ENCODE results near the gene GRK5.

The GRK5 gene

GRCh38 chr10:119377958-119378736, 170.8 kb downstream of the GRK5 start:
- no peak for TF ChIP-seq CTCF (conservative IDR thresholded peaks at IDR 0.05)
- H3K27ac ChIP-seq = no peak overlapping the region

- TF ChIP-seq CTCF (conservative IDR thresholded peaks at IDR 0.05) = no peak
- H3K27ac ChIP-seq = no peak overlapping the region
Observed at GRCh38 chr10:119378737-119379067, 171.3 kb downstream of the GRK5 start.

- no peak overlapping the region for H3K27ac ChIP-seq
- TF ChIP-seq CTCF (conservative IDR thresholded peaks at IDR 0.05) = no peak
Observed at GRCh38 chr10:119379466-119380071, 172.2 kb downstream of the GRK5 start.

GRCh38 chr10:119383174-119383856, 175.9 kb downstream of the GRK5 start:
- no peak for TF ChIP-seq CTCF (conservative IDR thresholded peaks at IDR 0.05)

GRCh38 chr10:119384127-119384526, 176.8 kb downstream of the GRK5 start:
- no peak for TF ChIP-seq CTCF (conservative IDR thresholded peaks at IDR 0.05)
- no peak overlapping the region for H3K27ac ChIP-seq

More at GRCh38 chr10:119383174-119383856, 175.9 kb downstream of the GRK5 start:
- no peak overlapping the region for H3K27ac ChIP-seq

GRCh38 chr10:119386666-119387065, 179.3 kb downstream of the GRK5 start:
- H3K27ac ChIP-seq = no peak overlapping the region
- TF ChIP-seq CTCF (conservative IDR thresholded peaks at IDR 0.05) = no peak

- TF ChIP-seq CTCF (conservative IDR thresholded peaks at IDR 0.05) = no peak
- no peak overlapping the region for H3K27ac ChIP-seq
Observed at GRCh38 chr10:119388849-119389345, 181.5 kb downstream of the GRK5 start.
